GM19468 (cell line): ENCODE results near the gene EIF4G2.
A peak's percentile ranks its signal among the peaks of the same experiment; 100 is the strongest.

Experiments
- ATAC-seq: cut with Tn5 transposase; IDR thresholded peaks from one replicate; pipeline ENCODE4 v1.9.1; 2021; ENCODE audit warnings: mild to moderate bottlenecking, moderate library complexity, moderate number of reproducible peaks; ENCODE audit not compliant: unreplicated experiment; ENCODE audit errors: extremely low read depth

Gene EIF4G2

GRCh38 chr11:10809373-10810160 is 841 bp upstream of the EIF4G2 start:
- ATAC-seq: no peak

DNA sequence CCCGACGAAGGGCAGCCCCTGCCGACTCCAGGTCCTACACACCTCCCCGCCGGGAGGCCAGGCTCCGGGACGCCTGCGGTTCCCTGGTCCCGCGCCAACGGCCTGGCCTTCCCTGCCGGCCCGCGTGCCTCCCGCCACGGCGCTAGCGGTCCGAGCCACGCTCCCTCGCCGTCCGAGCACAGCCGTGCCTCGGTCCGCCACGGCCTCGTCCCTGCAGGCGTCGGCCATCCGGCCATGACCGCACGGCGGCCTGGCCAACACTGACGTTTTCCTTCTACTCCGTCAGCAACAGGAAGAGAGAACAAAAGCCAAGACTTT is 532 bp downstream of the EIF4G2 start:
- ATAC-seq: no peak

GRCh38 chr11:10807493-10808234 is 1.1 kb downstream of the EIF4G2 start:
- no peak for ATAC-seq

DNA sequence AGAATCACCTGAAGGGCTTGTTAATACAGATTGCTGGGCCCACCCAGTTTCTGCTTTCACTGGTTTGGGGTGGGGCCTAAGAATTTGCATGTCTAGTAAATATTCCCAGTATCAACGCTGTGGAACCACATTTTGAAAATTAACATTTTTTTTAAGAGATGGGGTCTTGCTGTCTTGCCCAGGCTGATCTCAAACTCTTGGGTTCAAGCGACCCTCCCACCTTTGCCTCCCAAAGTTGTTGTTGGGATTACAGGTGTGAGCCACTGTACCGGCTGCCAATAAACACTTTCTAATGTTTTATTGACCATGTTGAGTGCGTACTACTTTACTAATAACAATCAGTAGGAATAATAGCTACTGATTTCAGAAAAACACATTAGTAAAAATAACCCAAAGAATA is 2.5 kb downstream of the EIF4G2 start:
- ATAC-seq: no peak

GRCh38 chr11:10805741-10806140 is 3.0 kb downstream of the EIF4G2 start:
- no peak for ATAC-seq

DNA sequence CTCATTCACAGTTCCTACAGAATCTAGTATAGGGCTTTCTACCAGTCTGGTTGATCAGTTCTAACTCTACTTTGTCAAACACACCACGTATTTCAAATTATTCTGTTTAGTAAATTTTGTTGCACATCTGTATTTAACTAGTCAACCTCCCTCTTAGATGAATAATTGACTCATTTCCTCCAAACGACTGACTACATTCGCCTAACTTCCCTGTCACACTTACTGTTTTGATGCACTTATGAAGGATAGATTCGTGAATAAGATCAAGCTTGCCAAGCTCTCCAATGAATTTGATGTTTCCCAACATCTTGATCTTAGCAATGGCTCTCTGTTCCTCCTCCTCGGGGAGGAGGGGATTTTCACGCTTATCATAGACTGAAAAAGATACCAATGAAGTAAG is 5.0 kb downstream of the EIF4G2 start:
- no peak for ATAC-seq

DNA sequence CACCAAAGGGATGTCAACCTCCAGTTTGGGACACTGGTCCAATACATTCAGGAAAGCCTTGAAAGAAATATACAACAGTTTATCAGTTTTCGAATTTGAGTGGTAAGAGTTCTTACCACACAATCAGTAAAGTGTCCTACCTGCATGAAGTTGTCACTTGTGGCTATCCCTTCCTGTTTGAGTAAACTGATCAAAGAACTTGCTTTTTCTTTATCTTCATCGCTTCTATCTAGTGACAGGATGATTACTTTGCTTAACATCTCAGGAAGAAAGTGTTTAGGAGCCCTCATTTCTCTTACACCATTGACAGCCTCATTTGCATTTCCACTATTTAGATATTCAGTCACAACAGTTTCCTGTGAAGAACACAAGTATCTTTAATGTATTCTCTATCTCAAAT is 8.4 kb downstream of the EIF4G2 start:
- no peak for ATAC-seq

GRCh38 chr11:10798330-10798928 is 10.3 kb downstream of the EIF4G2 start:
- ATAC-seq: no peak

- ATAC-seq: no peak
These were observed 11.2 kb downstream of the EIF4G2 start for GRCh38 chr11:10797531-10797930.

GRCh38 chr11:10797001-10797400 is 11.7 kb downstream of the EIF4G2 start:
- no peak for ATAC-seq

DNA sequence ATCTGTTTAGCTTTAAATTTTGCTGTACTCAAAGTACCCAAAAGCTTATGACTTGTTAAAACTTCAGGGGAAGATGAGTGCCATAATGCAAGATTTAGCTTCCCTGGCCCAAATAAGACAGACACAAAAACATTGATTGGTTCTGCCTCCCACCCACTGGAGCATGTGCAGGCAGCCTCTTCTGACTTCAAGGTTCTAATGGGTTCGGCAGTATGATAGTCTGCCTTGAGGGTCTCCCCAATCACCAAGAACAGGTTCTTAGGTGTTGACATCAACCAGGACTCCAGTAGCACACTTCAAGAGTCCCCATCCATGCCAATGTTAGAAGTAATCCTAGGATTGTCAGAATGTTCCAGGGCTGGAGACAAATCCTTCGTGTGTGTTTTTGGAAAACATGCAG is 12.5 kb downstream of the EIF4G2 start:
- no peak for ATAC-seq

- no peak for ATAC-seq
These were observed 15.1 kb downstream of the EIF4G2 start for GRCh38 chr11:10793470-10794255.

DNA sequence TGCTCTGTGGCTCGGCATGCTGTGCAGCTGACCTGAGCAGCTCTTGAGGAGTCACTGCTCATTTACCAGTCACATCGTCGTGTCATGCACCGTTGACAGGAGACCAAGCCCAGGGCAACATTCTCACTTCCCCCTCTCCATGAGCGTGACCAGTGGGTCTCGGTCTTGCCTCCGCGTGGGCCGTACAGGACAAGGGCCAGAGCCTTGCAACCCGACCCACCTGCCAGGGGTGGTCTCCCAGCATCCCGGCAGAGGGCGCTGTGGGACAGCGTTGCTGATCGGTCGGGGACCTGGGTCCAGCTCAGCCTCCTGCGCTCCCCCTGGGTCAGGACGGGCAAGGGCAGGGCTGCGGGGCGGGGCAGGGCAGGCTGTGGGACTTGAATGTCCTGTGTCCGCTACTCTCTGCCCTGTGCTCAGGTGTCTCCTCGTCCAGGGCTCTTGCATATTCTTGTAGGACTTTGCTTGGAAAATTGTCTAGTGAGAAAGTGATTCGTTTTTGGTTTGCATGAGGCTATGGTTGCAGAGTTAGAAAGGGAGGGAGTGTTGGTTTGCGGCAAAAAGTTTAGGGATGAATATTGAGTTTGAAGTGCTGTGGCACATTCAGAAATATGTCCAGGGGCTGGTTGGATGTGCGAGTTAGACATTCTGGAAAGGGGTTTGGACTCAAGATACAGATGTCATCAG is 16.2 kb downstream of the EIF4G2 start:
- ATAC-seq: peak; percentile 89

DNA sequence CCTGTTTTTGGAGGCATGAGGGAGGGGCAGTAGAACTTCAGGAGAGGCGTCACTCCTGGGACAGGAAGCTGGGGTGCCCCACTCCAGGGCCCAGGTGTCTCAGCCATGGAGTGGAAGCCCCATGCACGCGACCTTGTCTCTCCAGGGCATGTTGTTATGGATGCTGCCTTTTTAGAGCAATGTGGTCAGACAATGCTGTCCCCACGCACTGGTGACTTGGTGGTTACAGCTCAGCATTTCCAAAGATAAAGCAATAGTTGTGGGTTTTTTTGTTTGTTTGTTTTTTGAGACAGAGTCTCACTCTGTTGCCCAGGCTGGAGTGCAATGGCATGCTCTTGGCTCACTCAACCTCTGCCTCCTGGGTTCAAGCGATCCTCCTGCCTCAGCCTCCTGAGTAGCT is 22.3 kb downstream of the EIF4G2 start:
- no peak for ATAC-seq

GRCh38 chr11:10785146-10785474 is 23.6 kb downstream of the EIF4G2 start:
- no peak for ATAC-seq

GRCh38 chr11:10784232-10785145 is 24.2 kb downstream of the EIF4G2 start:
- ATAC-seq: no peak

- ATAC-seq: no peak
These were observed 28.7 kb downstream of the EIF4G2 start for GRCh38 chr11:10780040-10780439.

GRCh38 chr11:10779086-10779485 is 29.6 kb downstream of the EIF4G2 start:
- no peak for ATAC-seq

DNA sequence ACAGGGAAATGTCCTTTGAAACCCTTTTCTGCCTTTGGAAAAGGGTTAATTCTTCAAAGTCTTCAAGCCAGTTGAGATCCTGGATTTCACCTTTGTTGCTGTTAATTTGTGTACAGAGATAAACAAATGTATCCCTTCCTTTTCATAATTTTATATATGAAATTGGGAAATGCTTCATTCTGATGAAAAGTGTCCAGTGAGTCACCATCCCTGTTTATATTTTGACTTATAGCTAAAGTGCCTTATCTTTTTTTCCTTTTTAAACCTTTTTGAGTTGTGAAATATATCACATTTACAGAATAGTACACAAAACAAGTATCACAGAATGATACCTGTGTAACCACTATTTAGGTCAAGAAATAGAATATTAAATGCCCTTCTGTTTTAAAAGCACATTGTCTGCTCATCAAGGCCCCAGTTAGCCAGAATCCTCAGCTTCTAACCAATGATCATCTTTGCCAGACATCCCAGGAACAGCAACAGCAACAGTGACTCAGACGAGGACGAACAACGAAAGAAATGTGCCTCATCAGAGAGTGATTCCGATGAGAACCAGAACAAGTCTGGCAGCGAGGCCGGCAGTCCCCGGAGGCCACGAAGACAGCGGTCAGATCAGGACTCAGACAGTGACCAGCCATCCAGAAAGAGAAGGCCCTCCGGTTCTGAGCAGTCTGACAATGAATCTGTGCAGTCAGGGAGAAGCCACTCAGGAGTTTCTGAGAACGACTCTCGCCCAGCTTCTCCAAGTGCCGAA is 30.3 kb downstream of the EIF4G2 start:
- ATAC-seq: no peak
